Muscle of arm (tissue), 12 donors: ENCODE results near the gene PARD3. TPM values are rescaled to one million over a fixed set of nuclear protein-coding genes. Genes with fewer than 3 reads are reported as not detected.
"Not testable (repeated sequence)": the region's sequence is repeated elsewhere in the genome, so short reads cannot be mapped to it uniquely, and the experiment has no call there.

ENCODE experiments used
- DNase-seq: peaks from one replicate; pipeline ENCODE4 v3.0.0-alpha.2; 2013
- polyA plus RNA-seq, 12 donors: library from polyadenylated mRNA; unstranded; fragments of 120-200 nt; gene quantifications; one replicate each; pipeline ENCODE4 v1.2.1, GENCODE V29; 2013; ENCODE audit not compliant: insufficient read length in 12 of 12

Gene PARD3
- polyA plus RNA-seq, 12 donors, result 40.7 to 93.0 (median 44.5) TPM; not detected in 1

DNA sequence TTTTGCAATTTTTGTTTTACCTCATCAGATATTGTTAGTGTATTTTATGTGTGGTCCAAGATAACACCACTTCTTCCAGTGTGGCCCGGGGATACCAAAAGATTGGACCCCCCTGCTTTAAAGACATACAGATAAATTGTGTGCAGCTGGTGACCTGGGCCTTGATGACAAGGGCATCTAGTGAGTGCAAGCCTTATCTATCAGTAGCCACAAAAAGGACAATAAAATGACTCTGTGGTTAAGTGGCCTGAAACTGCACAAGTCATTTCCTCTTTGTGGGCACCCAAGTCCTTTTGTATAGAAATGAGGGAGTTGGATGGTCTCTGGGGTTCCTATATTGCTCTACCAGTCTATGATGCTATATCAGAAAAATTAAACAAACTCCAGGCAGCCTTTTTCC is 98.1 kb downstream of the PARD3 start:
- no peak for DNase-seq

DNA sequence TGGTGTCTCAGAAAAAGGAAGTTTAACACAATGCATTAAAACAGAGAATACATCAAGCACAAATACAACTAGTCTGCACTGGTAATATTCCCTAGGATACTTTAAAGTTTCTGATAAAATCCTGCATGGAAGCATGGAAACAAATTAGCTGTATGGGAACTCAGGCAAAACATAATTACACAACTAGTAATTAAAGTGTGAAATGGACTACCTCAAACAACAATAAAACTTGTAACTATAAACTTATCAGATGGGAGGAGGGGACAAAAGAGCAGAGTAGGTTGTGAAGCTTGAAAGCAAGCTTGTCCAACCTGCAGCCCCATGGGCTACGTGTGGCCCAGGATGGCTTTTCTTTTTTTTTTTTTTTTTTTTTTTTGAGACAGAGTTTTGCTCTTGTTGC is 98.9 kb downstream of the PARD3 start:
- no peak for DNase-seq

DNA sequence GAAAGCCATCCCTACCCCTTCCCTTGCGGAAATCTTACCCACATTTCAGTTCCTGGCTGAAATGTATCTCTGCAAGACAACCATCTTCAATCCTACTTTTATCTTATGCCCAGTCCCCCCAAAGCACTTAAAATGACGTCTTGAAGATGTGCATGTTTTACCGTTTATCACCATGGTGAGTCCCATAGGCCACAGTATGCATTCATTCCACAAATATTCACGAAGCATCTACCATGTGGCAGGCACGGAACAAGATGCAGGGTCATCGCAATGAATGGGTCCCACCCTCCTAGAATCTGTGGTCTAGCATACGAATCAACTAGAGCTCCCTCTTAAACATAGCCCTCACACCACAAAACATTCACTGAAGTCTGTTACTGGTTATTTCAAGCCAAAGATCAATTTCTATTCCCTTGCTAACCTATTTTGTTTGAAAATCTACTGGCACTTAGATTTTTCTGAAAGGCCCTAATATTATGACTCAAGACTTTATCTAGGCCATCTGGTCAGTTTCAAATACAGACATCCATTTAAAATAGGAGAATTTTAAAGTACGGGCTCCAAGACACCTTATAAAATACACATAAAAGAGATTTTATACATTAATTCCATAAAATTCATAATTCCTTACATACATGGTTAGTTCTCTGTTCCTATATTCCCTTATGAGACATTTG is 99.4 kb downstream of the PARD3 start:
- no peak for DNase-seq

DNA sequence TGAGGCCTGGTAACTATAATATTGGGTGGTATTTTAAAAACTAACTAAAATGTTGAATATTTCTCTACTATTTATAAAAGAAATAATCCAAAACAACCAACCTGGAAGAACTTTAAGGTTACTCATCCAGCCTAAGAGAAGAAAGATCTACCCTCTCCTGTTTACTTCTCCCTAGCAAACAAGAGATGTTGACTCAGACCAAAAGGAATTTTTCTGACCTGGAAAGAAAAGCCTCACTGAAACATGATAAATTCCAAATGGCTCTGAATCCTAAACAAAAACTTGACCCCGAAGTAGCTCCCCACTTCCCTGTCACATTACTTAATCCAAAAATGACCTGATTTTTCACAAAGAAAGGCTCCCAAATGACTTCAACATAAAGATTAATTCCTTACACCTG is 101.2 kb downstream of the PARD3 start:
- DNase-seq, result no peak

DNA sequence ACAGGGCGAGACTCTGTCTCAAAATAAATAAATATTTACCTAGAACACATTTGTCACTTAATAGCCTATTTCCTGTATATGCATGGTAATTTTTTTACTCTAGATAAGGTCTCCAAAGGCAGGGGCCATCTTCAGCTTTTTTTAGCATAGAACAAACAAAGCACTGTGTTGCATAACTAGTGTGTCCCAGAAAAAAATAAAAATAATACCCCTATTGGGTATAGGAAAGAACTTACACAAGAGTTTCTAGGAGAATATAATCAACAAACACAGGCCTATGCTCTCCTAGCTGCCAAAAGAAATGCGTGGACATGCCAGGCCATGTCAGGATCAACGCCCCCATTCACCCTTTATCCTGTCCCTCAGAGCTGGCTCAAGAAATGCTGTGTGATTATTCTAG is 103.6 kb downstream of the PARD3 start:
- DNase-seq, result no peak

DNA sequence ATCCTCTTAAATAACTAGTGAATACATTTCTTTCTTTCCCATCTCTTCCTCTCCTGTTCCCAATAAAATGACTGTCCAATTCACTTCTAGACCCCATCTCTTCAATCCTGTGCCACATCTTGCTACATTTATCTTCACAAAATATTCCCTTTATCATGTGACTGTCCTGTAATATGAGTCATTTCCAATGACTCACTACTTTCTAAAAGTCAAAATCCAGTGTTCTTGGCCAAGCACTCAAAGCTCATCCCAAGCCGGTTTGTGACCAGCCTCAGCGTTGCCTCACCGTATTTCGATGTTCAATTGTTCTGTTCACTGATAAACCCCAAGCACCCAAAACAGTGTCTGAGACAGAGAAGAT is 104.7 kb downstream of the PARD3 start:
- no peak for DNase-seq

DNA sequence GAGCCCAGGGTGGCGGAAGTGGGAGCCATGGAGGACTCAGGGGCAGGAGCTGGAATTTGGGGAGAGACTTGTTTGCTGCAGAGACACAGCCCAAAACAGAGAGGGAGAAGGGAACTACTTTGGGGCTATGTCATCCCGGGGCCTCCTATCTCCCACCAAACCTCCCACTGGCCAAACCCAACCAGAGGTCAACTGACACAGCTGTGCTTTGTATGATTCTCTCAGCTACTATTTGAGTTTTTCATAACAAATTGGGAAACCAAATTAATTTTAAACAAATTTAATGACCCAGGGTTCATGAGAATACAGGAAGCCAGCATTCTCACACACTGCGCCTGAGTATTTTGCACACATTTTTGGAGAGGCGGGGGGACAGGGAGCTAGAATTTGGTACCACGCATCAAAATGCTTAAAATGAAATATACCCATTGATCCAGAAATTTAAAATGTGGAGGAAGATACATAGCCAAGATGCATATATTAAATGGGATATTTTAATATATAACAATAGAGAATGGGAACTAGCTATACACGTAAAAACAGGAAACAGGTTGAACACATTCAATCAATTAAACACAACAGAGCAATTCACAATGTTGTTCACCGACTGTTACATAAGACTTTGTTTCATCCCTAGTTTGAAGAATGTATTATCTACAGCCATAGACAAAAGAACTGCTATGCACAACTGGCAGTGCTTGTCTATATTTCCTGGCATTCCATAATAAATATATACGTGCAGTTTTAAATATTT is 105.3 kb downstream of the PARD3 start:
- no peak for DNase-seq

DNA sequence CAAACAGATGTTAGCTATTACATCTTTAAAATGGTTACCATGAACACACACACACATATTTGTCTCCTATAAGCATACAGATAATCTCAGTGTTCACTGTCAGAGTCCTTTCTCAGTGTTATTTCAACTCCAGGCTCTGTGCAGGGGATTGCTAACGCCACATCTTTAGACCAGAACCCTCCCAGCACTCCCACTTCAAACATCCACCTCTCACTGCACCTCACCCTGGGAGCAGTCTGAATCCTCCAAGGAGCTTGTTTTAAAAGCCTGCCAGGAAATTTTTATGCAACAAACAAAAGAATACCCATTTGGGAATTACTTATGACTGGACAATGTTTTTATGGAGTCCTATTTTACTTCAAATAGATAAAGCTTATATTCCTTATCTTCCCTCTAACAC is 107.4 kb downstream of the PARD3 start:
- no peak for DNase-seq

DNA sequence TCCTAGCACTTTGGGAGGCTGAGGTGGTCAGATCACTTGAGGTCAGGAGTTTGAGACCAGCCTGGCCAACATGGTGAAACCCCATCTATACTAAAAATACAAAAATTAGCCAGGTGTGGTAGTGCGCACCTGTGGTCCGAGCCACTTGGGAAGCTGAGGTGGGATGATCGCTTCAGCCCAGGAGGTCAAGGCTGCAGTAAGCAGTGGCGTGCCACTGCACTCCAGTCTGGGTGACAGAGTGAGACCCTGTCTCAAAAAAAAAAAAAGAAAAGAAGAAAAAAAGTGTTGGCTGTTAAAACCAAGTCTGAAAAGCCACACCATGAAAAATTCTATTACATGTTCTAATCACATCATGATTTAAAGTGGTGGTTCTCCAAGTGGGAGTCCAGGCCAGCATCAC is 108.1 kb downstream of the PARD3 start:
- not testable (repeated sequence) for DNase-seq

DNA sequence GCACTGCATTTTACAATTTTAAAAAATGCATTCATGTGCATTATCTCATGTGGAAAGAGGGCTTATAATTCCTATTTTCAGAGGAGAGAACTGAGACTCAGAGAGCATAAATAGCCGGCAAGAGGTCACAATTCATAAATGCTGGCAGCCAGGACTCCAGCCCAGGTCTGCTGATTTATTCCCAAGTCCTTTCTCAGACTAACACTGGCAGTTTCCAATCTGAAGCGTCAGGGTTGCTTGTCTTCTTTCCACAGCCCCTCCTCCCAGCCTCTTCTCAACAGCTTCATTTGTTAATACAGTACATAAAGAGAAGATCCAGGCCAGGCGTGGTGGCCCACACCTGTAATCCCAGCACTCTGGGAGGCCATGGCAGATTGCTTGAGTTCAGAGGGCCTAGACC is 108.9 kb downstream of the PARD3 start:
- no peak for DNase-seq

DNA sequence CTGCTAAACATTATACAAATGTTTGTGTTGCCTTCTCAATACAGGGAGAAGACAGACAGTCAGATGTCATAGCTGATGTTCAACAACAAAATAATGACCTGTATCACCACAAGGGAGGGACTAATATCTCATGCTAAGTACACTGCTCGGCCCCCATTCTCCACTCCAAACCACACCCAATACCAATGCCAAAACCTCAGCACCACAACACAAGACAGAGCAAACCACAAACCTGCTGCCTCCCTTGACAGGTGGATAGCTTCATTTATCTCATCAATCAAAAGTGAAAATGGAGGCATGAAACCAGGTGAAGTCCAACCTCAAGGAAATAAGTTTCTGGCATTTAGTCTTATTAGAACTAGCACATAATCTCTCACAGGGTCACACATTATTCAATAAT is 109.5 kb downstream of the PARD3 start:
- DNase-seq, result no peak

DNA sequence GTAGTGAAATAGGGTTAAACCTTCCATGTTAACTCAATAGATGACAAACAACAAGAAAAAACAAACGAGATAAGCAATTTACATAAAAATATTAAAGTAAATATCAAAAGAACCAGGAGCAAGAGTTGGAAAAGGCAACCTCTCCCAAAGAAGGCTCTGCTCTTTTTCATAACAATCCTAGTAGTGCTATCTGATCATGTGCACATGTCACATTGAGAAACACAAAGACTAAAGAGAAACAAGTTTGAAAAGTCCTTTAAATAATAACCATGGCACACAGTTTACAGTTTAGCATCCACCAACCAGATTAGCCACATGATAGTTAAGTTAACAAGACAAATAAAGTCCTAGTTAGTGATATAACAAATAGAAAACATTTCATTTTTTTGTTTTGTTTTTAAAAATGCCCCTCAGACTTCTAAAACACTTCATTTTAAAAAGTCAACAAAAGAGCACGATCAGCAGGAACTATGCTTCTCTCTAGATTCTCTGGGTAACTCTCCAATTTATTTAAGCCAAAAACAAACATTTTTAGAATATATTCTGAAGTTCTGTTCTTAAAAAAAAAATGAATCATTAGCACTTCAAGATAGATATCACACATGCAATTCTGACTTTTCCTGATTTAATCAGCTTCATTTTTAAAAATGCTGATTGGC is 110.4 kb downstream of the PARD3 start:
- no peak for DNase-seq

DNA sequence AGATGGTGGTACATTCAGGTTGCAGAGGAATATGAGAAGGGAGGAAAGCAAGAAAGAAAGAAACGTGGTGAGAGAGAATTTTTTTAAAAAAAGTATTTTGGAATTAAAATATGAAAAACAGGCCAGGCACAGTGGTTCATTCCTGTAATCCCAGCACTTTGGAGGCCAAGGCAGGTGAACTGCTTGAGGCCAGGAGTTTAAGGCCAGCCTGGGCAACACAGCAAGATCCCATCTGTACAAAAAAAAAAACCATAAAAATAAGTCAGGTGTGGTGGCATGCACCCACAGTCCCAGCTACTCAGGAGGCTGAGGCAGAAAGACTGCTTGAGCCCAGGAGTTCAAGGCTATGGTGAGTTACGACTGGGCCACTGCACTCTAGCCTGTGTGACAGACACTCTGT is 112.1 kb downstream of the PARD3 start:
- no peak for DNase-seq

DNA sequence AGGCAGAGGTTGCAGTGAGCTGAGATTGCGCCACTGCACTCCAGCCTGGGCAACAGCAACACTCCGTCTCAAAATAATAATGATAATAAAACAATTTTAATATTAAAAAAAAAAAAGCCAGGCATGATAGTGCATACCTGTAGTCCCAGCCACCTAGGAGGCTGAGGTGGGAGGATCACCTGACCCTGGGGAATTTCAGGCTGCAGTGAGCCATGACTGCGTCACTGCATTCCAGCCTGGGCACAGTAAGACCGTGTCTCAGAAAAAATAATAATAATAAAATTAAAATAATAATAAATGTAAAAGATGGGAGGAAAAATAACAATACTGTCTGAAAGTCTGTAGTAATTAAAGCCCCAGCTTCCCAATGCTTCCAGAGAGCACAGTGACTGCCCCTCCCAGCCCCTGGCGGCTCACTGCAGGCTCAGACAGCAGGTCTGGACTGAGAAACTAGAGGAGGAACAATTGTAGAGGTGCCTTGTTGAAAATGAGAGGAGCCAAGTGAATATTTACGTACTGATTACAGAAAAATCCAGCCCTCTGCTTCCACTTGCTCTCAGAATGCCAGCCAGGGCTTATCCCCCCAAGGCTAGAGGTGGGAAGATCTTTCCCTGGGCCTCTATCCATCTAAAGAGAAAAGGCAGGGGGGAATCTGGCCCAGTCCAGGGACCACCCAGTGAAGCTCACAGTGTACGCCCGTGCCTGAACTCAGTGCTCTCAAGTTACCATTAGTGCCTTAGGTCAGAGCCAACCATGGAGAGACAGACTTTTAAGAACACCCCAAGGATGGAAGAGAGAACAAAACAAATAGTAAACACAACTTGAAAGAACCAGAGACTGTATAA is 112.8 kb downstream of the PARD3 start:
- DNase-seq, result no peak

DNA sequence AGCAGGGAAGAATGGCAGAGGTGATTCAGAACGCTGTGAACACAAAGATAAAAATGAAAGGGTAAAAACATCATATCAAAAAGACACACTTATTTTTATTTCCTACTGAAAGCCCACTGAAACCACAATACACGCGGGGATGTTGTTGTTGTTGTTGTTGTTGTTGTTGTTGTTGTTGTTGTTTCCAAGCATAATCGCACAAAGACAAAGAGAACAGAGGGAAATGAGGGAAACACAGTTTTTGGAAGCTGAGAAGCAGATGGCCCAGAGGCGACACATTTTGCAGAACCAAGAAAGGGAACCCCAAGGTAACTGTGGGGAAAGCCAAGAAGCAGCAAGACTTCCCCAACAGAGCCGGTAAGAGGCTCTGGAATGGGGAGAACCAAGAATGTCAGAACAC is 113.9 kb downstream of the PARD3 start:
- DNase-seq, result no peak

DNA sequence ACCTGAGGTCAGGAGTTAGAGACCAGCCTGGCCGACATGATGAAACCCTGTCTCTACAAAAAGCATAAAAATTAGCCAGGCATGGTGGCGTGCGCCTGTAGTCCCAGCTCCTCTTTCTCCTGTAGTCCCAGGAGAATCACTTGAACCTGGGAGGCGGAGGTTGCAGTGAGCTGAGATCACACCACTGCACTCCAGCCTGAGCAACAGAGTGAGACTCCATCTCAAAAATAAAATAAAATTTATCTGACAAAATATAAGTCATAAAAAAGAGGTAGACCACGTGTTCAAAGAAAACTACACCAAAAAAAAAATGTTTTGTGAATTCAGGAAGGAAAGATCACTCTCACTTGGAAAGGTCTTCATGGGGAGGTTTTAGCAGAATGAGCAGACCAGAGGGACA is 114.3 kb downstream of the PARD3 start:
- not testable (repeated sequence) for DNase-seq

DNA sequence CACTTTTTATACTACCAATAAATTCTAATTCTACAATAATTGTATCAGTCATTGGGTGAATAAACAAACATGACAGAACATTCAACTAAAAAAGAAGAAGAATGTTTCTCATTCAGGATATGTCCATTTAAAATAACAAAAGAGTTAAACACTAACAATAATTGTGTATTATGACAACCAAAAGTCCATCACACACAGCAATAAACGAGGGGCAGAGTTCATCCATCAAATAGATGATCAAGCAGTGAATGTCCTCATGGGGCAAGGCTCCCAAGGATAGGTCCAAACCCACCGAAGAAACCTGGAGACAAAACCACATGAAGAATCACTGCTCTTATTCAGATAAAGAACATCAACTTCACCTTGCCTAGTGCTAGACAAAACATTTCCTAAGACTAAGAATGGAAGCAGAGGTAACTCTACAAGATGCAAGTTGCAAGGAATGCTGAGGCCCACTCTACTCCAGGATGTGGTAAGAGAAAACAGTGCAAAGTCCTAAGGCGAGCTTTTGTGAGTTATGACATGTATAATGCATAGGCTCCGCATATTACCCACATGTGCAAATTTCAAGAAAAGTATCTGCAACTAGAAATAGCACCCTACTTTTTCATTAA is 115.1 kb downstream of the PARD3 start:
- DNase-seq, result no peak

DNA sequence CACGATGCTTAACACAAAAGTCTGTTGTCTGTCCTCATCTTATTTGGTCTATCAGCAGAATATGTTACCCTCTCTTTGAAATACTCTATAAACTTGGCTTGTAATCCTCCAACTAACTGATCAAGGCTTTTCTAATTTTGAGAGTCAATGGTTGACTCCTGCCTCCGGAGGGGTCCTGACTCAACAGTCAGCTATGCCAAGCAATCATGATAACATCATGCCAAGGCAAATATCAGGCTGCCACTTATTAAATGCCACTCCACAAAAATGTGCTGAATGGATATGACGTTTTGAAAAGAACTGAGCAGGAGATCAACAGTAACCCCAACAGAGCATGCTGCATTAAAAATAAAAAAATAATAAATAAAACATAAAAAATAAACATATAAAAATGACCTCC is 116.1 kb downstream of the PARD3 start:
- no peak for DNase-seq

DNA sequence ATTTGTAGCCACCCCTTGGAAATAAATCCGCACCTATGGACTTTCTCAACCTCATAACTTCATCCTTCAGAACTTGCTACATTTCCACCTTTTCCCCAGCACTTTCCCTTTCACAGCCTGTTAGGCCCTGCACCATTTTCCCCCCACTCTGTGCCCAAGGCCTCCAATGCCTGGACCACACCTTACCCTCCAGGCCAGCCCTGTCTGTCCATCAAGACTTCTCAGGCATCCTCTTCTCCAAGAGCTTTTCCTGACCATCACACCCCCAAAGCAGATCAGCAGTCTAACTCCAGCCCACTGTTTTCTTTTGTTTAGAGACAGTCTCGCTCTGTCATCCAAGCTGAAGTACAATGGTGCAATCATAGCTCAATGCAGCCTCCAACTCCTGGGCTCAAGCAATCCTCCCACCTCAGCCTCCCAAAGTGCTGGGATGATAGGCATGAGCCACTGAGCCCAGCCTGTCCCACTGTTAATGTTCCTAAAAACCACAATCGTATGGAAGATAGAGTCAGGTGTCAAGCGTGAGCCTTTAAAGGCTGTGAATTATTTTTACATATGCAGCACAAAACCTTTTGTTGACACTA is 116.8 kb downstream of the PARD3 start:
- DNase-seq, result no peak

DNA sequence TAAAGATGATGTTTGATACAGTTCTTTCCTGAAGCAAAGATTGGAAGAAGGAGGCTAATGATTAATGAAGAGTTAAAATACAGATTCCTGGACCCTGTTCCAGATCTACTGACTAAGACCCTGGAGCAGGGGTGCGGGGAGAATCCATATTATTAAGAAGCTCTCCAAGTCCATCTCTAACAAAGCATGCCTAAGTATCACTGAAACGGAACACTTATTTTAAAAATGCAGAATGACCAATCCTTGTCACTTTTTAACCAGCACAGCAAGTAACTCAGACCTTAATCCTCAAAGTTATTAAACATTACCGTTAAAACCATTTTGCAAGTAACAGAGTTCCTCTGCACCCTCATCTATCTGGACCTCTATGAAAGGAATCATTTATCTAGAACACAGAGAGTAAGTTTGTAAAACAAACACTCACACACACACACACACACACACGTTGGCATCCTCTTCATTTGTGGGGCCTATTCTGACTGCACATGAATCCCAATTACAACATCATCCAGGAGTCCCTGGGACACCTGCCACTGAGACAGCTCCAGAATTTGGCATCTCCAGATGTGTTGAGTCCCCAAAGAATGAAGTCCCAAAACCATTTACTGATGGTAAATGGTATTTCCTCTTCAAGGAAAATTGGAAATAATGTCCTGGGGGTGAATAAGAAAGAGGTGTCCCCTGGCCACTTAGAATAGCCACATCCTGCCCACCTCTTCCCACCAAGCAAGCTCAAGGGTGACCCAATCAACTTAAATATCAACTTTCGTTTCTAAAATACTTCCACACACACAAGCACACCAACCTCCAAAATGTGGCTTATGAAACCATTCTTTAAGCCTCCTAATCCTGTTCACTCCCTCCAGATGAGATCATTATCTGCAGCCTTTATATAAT is 117.5 kb downstream of the PARD3 start:
- no peak for DNase-seq
